Erythroblast (primary cell): ENCODE results near the gene FAM228B.
"Not testable (repeated sequence)": the region's sequence is repeated elsewhere in the genome, so short reads cannot be mapped to it uniquely, and the experiment has no call there.

Experiments
- DNase-seq, 2 experiments: peaks; one replicate each; lab custom pipeline; 2025; lab: John Stamatoyannopoulos, UW
- GATA1 ChIP-seq: IDR thresholded peaks from 2 replicates; pipeline ENCODE4 v1.6.1; 2011; ENCODE audit warnings: low read depth, mild to moderate bottlenecking, control low read depth, low read length, moderate library complexity
- POLR2A ChIP-seq: IDR thresholded peaks from 2 replicates; pipeline ENCODE4 v1.6.1; 2011; ENCODE audit warnings: mild to moderate bottlenecking, low read length

FAM228B gene

GRCh38 chr2:24190503-24190902 lies 67.2 kb downstream of the FAM228B start:
- DNase-seq = no peak

GRCh38 chr2:24191156-24191555 lies 67.9 kb downstream of the FAM228B start:
- TF ChIP-seq GATA1 (no peak), POLR2A (no peak)
- DNase-seq = no peak

More at GRCh38 chr2:24190503-24190902, 67.2 kb downstream of the FAM228B start:
- no peak for TF ChIP-seq GATA1

- no peak for TF ChIP-seq GATA1
- no peak for TF ChIP-seq POLR2A
- no peak for DNase-seq
Observed at GRCh38 chr2:24191848-24192247, 68.6 kb downstream of the FAM228B start.

- DNase-seq = not testable (repeated sequence)
Observed at GRCh38 chr2:24197213-24197612, 73.9 kb downstream of the FAM228B start.

- no peak for DNase-seq
Observed at GRCh38 chr2:24199968-24200590, 76.8 kb downstream of the FAM228B start.

GRCh38 chr2:24200799-24201198 lies 77.5 kb downstream of the FAM228B start:
- no peak for TF ChIP-seq POLR2A
- no peak for TF ChIP-seq GATA1
- no peak for DNase-seq

More at GRCh38 chr2:24199968-24200590, 76.8 kb downstream of the FAM228B start:
- TF ChIP-seq POLR2A (no peak), GATA1 (no peak)

- TF ChIP-seq GATA1 = no peak
- no peak for TF ChIP-seq POLR2A
- DNase-seq = no peak
Observed at GRCh38 chr2:24203029-24203786, 79.9 kb downstream of the FAM228B start.

GRCh38 chr2:24203787-24204150 lies 80.5 kb downstream of the FAM228B start:
- no peak for DNase-seq
- TF ChIP-seq POLR2A = no peak
- TF ChIP-seq GATA1 = no peak

- TF ChIP-seq GATA1 = no peak
- TF ChIP-seq POLR2A = no peak
- DNase-seq = no peak
Observed at GRCh38 chr2:24204505-24204904, 81.2 kb downstream of the FAM228B start.

GRCh38 chr2:24205131-24205530 lies 81.9 kb downstream of the FAM228B start:
- TF ChIP-seq POLR2A (no peak), GATA1 (no peak)
- DNase-seq = no peak

- TF ChIP-seq POLR2A (no peak), GATA1 (no peak)
- no peak for DNase-seq
Observed at GRCh38 chr2:24206242-24206641, 83.0 kb downstream of the FAM228B start.

- TF ChIP-seq GATA1 (no peak), POLR2A (no peak)
- no peak for DNase-seq
Observed at GRCh38 chr2:24206714-24207113, 83.4 kb downstream of the FAM228B start.

- TF ChIP-seq GATA1 (no peak), POLR2A (no peak)
- DNase-seq = no peak
Observed at GRCh38 chr2:24207359-24207758, 84.1 kb downstream of the FAM228B start.

- TF ChIP-seq POLR2A (no peak), GATA1 (no peak)
Observed at GRCh38 chr2:24208490-24208889, 85.2 kb downstream of the FAM228B start.

GRCh38 chr2:24209389-24210105 lies 86.3 kb downstream of the FAM228B start:
- no peak for DNase-seq
- TF ChIP-seq GATA1 = no peak
- TF ChIP-seq POLR2A = no peak

More at GRCh38 chr2:24208490-24208889, 85.2 kb downstream of the FAM228B start:
- no peak for DNase-seq
